ENCODE data around the gene XIRP1. TPM values are rescaled to one million over a fixed set of nuclear protein-coding genes. Genes with fewer than 3 reads are reported as not detected.

Gene XIRP1
- total RNA-seq, 1 donor from 2014 or later = 11.8 TPM

DNA sequence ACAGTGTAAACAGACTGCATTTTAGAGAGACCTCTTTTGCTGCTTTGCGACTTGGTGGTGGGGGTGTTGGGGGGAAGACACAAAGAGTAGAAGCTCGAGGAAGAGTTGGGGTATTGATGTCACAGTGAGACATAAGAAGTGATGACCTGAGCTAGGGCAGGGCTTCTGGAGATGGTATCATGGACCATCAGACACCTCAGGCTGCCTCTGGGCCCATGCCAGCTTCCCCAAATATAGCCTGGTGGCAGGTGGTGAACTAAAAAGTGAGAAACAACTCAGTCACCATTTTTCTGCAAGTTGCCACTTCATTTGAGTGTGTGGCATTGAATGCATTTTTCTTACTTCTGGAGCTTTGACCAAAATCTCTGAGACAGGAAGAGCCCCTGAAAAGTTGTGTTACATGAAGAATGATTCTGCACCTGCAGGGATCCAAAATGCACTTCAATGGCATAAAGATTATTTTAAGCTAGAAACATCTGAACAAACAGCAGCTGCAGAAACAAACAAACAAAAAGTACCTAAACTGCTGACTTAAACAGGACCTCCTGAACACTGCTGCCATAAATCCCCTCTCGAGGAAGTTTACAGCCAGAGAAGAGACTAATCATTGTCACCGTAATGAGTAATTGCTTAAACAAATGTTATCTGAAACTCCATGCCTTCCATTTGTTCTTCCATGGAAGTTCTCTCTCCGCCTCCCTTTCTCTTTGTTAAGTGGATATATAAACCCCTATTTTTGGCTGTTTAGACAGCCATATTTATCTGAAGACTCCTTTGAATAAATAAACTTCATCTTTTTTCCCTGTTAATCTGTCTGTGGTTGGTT lies 15.2 kb upstream of the XIRP1 start:
- DNase-seq = no peak

DNA sequence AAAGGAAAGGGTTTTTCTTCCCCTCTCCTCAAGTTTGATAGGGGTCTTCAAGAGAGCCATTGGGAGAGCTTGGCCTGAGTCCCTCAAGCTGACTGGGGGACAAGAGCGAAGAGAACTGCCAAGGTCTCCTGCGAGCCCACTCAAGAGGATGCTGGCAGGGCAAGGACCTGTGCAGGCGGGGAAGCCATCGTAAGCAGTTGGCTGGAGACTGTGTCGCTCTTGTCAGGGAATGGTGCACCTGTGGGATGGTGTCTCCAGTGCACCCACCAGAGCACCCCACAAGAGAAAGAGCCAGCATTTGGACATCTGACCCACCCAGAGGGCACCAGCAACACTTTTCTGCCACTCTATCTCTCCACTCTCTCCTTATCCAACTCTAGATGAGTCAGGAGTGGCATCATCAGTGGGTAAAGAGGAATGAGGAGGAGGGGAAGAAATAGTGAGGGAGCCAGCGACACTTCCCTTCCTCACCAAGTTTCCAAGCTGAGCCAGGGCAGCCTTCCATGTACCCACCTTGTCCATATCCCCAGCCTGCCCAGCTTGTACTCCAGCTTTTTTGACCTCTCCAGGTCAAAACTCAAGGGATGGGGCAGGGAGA lies 13.6 kb upstream of the XIRP1 start:
- DNase-seq = no peak

GRCh38 chr3:39205131-39205530 lies 12.7 kb upstream of the XIRP1 start:
- no peak for DNase-seq

DNA sequence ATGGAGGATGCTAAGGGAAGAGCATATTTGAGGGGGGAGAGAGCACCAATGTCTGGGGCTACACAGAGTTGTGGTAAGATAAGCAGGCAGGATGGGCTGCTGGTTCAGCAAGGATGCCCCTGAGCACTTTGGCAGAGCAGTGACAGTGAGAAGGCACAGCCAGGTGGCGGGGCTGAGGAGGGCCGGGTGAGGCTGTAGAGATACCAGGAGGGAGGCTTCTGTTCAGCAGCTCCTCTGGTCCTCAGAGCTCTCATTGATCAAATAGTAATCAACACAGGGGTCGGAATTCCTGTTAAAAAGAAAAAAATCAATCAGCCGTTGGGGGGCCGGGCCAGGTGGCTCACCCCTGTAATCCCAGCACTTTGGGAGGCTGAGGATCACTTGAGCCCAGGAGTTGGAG lies 11.5 kb upstream of the XIRP1 start:
- no peak for DNase-seq

GRCh38 chr3:39203402-39203801 lies 11.0 kb upstream of the XIRP1 start:
- no peak for DNase-seq

DNA sequence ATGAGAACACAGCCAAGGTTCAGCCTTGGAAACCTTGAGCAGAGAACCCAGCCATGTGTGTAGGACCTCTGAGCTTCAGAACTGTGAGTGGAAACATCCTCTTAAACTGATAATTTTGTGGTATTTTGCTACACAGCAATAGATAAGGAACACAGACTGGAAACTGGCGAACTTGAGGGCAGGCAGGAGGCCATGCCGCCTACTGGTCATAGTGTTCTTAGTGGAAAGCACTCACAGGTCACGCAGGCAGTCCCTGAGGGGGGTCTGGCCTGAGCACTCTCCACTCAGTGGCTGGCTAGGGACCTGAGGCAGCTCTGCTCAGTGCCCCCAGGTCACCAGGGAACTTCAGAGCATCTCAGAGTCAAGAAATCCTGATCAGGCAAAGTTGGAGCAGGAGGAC lies 9.7 kb upstream of the XIRP1 start:
- DNase-seq = no peak

DNA sequence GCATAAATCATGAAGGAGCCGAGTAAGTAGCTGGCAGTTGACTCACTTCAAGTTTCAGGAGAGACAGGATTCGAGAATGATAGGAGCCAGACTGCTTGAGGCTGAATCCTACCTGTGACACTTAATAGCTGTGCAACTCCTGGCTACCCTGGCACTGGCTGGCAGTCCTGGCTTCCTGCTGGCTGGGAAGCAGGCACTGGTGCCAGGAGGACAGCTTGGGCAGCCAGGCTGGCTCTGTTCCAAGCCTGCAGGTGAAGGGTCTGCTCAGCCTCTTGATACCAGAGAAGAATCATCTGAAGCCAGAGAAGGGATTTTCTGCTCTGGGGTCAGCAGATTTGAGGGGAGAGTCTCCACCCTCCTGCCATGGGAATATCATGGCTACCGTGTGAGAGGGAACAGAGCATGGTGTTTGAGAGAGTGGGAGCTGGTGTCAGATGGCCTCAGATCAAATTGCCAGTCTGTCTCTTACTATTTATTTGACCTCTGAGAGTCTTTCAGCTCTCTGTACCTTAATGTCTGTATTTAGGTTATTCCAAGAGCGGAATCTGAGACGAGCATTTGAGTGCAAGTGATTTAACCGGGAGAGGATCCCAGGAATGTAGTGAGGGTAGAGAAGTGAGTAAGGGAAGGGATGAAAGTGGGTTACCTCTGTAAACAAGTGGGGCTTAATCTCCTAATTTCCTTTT lies 4.4 kb upstream of the XIRP1 start:
- DNase-seq = no peak

DNA sequence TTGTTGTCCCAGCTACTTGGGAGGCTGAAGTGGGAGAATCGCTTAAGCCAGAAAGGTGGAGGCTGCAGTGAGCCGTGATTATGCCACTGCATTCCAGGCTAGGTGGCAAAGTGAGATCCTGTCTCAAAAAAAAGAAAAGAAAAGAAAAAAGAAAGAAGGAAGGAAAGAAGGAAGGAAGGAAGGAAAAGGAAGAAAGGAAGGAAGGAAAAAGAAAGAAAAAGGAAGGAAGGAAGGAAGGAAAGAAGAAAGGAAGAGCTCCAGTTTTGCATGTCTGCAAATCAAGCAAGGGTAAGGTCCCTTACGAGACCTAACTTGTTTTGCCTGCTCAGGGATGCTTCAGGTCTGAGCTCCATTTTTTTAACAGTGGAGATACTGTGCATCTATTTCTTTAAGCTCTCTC lies 3.6 kb upstream of the XIRP1 start:
- no peak for DNase-seq

- no peak for DNase-seq
Observed at GRCh38 chr3:39193391-39193790, 996 bp upstream of the XIRP1 start.

DNA sequence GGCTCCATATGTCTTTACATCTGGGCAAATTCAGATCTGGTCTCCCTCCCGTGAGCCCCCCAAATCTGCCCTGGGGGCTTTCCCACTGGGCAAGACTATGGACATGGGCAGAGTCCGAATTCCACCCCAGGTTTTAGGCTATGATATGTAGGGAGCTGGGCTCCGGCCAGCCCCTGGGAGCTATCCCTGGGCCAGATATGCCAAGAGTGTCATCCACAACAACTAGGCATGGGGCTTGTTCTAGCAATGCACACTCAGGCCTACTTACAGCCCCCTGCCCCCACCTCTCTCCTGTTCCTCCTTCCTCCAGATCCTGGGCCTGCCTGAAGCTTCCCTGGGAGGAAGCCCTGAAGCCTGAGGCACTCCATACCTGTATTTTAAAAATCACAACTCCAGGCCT lies 622 bp downstream of the XIRP1 start:
- no peak for DNase-seq

DNA sequence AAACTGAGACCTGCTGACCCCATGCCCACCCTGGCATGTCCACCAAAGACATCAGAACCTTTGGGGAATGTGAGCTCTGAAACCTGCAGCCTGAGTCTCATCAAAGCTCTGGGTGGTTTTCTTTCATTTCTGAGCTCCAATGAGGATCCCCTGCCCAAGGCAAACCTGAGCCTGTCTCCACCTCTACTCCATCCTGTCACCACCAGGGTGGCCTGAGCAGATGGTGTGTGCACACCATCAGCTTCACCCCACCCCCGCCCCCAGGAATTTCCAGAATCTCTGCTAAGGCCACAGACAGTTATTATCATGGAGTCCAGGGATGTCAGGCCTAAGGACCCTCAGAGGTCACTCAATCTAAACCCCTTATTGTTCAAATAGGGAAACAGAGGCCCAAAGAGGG lies 1.3 kb downstream of the XIRP1 start:
- no peak for DNase-seq

GRCh38 chr3:39190281-39191025 lies 1.9 kb downstream of the XIRP1 start:
- no peak for DNase-seq

- DNase-seq = peak; percentile 57
Observed at GRCh38 chr3:39189959-39190269, 2.5 kb downstream of the XIRP1 start.

- no peak for DNase-seq
Observed at GRCh38 chr3:39189150-39189958, 3.0 kb downstream of the XIRP1 start.

GRCh38 chr3:39188271-39189149 lies 3.9 kb downstream of the XIRP1 start:
- no peak for DNase-seq

DNA sequence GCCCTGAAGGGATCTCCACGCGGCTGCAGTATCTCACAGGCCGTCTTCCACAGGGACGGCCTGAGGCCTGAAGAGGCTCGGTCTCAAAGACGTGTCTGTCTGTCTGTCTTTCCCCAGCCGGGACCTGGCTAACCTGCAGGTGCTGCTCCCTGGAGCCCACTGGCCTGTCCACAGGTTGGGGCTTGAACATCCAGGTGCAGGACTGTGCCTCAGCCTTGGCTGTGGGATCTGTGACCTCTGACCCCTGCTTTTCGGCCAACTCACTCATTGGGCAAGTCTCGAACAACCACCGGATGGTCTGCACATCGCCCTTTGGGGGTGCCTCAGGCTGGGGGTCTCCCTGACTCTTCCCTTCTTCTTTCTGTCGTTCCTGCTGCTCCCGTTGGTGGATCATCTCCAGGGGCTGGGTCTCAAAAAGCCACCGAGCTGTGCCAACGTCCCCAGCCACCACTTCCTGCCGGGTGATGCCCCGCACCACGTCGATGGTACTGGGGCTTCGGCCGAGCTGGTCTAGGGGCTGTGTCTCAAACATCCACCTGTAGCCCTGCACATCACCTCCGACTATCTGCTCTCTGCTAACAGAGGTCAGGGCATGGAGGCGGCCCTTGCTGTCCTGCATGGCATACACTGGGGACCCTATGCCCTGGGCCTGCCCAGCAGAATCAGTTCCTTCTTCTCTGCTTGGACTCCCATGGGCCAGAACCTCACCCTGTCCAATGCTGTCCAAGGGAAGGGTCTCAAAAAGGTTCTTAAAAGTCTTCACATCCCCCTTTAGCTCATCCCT lies 4.8 kb downstream of the XIRP1 start:
- DNase-seq = no peak

GRCh38 chr3:39186692-39187151 lies 5.7 kb downstream of the XIRP1 start:
- no peak for DNase-seq

DNA sequence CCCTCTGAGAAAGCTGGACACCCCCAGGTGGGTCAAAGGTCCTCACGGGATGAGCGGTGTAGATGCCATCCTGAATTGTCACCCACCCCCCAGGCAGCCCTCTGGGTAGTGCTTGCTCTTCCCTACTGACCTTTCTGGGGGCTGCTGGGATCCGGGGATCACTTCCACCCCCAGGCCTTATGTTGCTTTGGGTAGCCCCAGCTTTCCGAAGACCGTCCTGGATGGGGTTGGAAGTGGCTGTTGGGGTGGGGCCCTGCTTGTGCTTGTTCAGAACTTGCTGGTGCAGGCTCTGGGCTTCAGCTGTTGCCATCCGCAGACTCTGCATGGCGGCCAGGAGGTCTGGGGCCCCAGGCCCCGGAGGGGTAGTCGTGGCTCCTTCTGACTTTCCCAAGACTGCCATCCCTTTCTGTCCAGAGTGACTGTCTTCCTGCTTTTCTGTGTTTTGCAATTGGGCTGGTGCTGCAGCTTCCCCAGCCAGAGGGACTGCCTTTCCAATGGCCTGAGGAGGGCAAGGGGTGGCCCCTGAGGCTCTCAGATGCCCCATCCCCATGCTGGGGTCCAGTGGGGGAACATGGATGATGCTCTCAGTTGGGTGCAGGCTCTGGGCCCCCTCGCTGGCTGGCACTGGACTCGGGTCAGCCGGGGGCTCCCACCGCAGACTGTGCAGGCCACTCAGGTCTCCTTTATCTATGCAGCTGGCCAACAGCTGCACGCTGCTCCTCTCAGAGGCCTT lies 6.3 kb downstream of the XIRP1 start:
- no peak for DNase-seq

DNA sequence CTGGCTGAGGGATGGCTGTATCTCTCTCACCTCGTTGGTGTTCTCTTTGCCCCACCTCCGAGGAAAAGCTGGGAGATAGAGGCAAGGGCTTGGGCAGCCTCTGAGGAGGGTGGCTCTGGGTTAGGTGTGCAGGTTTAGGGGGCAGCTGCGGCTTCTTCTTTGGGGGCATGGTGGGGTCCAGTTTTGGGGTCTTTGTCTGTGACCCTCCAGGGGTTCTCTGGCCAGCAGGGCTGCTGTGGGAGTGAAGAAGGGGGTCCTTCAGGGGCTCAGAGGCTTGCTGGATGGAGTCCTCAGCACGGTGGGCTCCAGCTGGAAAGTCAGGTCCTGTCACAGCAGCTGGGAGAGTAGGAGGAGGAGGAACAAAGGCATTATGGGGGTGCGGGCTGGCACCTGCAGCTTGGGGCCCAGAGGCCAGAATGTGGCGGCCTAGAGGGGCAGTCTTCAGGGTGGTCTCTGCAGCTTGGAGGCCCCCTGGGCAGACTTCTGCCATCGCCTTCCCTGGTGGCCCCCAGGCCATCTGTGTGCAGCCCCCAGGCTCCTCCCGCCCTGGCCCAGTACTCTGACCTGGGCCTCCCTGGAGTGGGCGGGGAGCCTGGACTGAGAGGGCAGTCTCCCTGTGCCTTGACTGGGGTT lies 7.0 kb downstream of the XIRP1 start:
- DNase-seq = no peak
